Tibial nerve (tissue), 4 donors: Measurements from ENCODE around the gene SLC1A6.

Experiments used
- EP300 ChIP-seq, 2 donors: sonication (generic); formaldehyde crosslinking; IDR thresholded peaks; one replicate each; pipeline ENCODE4 v1.6.1; 2017; ENCODE audit warnings: antibody characterized with exemption in 2 of 2, mild to moderate bottlenecking in 1 of 2
- POLR2A ChIP-seq, 2 donors: fragments of 450-650 bp; IDR thresholded peaks; one replicate each; pipeline ENCODE4 v1.6.1; 2017; ENCODE audit warnings: antibody characterized with exemption in 2 of 2, mild to moderate bottlenecking in 2 of 2, moderate library complexity in 2 of 2
- TF ChIP-seq, protein P1 (sequence below), 5 experiments: fragments of 200-600 bp in 3 of 5; fragments of 450-650 bp in 2 of 5; sonication (generic) in 3 of 5; IDR thresholded peaks; one replicate each; pipeline ENCODE4 v1.5.1; 2016 to 2019; ENCODE audit warnings: antibody characterized with exemption in 5 of 5, mild to moderate bottlenecking in 3 of 5, moderate library complexity in 2 of 5

DNA sequence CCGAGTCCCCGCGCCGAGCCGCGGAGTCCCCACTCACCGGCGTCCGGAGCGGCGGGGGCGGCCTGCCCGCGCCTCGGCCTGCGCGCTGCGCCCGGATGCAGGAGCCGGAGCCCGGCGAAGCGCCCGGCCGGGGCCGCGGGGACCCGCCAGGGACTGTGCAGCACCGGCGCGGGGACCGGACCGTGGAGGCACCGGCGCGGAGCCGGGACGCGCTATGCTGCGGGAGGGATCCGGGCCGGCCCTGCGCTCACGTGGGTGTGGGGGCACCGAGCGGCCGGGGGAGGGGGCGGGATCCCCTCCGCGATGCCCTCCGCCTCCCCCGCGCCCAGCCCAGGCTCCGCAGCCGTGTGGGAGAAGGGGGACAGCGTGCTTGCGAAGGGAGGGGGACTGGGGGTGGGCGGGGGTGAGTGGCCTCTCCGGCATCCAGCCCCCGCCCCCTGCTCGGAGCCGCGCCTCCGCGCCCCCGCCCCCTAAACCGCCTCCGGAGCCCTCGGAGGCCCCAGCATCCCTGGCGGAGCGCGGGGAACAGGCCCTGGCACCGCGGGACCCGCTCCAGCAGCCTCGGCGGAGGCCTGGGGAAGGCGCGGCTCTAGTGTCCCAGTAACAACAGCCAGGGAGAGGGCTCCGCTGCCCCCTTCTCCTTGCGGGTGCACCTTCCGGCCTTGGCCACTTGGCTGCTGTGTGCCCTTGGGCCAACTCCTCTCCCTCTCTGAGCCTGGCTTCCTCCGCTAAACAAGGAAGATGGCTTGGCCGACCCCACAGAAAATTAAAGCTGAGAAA is at the start of gene SLC1A6:
- TF ChIP-seq, protein P1, sequence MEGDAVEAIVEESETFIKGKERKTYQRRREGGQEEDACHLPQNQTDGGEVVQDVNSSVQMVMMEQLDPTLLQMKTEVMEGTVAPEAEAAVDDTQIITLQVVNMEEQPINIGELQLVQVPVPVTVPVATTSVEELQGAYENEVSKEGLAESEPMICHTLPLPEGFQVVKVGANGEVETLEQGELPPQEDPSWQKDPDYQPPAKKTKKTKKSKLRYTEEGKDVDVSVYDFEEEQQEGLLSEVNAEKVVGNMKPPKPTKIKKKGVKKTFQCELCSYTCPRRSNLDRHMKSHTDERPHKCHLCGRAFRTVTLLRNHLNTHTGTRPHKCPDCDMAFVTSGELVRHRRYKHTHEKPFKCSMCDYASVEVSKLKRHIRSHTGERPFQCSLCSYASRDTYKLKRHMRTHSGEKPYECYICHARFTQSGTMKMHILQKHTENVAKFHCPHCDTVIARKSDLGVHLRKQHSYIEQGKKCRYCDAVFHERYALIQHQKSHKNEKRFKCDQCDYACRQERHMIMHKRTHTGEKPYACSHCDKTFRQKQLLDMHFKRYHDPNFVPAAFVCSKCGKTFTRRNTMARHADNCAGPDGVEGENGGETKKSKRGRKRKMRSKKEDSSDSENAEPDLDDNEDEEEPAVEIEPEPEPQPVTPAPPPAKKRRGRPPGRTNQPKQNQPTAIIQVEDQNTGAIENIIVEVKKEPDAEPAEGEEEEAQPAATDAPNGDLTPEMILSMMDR (IDR thresholded peaks at IDR 0.05), result no peak
- no peak for TF ChIP-seq EP300 (IDR thresholded peaks at IDR 0.05)
- TF ChIP-seq POLR2A (IDR thresholded peaks at IDR 0.05), result no peak
